ENCODE data around the gene XRCC4.
"Not testable (repeated sequence)": the region's sequence is repeated elsewhere in the genome, so short reads cannot be mapped to it uniquely, and the experiment has no call there.

The XRCC4 gene

GRCh38 chr5:83197326-83197967, 120.1 kb downstream of the XRCC4 start:
- no peak for DNase-seq

GRCh38 chr5:83199126-83199525, 121.8 kb downstream of the XRCC4 start:
- no peak for DNase-seq

GRCh38 chr5:83204651-83205050, 127.3 kb downstream of the XRCC4 start:
- no peak for DNase-seq

DNA sequence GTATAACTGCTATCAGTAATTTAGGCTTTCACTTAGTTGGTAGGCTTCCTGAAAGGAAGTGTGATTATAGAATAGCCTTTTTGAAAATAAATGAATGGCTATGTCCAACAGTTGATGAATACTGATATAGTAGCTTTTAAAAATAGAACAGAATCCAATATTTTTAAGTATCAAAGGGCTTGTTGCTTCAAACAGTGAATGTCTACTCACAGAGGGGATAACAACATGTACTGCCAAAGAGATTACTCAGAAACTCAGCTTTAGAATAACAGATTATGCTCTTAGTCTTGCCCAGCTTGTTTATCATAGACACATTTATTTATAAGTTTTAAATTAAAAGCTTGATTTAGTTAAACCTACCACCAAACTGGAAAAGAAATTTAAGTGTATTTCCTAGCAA, 132.6 kb downstream of the XRCC4 start:
- DNase-seq = no peak

- no peak for DNase-seq
Measured at GRCh38 chr5:83219077-83219476, 141.7 kb downstream of the XRCC4 start.

DNA sequence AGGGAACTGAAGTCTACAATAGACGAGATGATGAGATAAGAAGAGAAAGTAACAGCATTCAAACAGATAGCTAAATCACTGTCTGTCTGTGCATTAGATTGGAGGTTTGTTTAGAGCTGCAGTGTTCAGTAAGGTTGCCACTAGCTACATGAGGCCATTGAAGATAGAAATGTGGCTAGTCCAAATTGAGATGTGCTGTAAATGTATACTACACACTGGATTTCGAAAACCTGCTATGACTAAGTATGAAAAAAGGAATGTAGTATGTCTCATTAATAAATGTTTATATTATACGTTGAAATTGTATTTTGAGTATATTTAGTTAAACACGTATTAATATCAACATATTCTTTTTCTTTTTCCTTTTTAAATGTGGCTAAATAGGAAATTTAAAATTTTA, 142.1 kb downstream of the XRCC4 start:
- no peak for DNase-seq

DNA sequence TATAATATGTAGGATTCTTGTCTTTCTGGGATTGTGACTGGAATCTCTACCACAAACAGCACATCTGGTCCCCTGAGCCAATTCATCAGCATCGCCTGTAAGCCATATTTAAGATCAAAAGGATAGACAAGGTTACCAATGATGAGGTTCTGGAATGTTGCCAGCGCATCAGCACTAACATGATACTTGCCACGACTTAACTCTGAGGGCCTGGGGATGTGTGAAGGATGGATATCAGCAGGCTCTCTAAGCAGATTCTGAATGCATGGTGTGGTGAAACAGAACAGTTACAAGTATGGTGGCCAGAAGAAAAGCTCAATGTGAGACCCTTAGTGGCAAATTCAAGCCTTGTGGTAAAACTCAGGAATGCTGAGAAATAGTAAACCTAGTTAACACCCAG, 143.0 kb downstream of the XRCC4 start:
- DNase-seq = no peak

DNA sequence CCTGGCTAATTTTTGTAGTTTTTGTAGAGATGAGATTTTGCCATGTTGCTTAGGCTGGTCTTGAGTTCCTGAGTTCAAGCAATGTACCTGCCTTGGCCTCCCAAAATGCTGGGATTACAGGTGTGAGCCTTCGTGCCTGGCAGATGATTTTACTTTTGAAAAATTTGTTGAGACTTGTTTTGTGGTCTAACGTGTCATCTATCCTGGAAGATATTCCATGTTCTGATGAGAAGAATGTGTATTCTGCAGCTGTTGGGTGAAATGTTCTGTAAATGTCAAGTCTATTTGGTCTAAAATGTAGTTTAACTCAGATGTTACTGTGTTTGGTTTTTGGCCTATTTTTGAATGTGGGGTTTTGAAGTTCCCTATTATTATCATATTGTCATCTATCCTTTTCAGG, 145.6 kb downstream of the XRCC4 start:
- no peak for DNase-seq

- no peak for DNase-seq
Measured at GRCh38 chr5:83227611-83228010, 150.3 kb downstream of the XRCC4 start.

- DNase-seq = no peak
Measured at GRCh38 chr5:83230511-83230910, 153.2 kb downstream of the XRCC4 start.

- no peak for DNase-seq
Measured at GRCh38 chr5:83244516-83244915, 167.2 kb downstream of the XRCC4 start.

DNA sequence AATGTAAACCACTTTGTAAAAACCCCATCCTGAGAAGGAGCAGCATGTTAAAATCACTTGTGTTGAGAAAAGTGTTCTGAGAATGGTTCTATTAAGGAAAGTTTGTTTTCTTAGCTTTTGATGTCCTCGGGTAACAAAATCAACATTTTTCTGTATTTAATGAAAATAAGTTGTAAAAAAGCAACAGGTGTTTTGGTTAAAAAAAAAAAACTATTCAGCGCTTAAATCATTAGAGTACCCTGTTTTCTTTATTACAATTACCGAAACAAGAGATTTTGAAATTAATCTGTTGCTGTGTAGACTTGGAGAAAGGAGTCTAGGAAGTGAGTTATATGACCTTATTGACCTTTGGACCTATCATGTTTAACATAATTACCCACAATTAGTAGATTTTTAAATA, 167.7 kb downstream of the XRCC4 start:
- DNase-seq = no peak

- no peak for DNase-seq
Measured at GRCh38 chr5:83246071-83246470, 168.7 kb downstream of the XRCC4 start.

DNA sequence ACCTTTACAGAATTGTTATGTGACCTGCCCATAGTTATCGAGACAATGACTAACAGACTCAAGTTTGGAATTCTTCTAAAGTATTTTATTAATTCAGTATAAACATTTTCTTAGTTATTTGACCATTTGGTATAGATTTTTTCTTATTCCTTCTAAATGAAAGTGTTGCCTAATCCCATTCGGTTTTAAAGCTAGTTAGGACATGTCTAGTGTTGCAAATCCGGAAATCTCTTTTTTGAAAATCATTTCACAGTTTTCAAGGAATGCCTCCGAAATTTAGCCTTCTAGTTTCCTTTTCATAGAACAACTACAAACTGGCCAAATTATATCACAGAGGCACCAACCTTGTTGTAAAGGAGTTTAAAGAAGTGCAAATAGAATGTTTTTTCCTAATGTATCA, 171.8 kb downstream of the XRCC4 start:
- DNase-seq = no peak

DNA sequence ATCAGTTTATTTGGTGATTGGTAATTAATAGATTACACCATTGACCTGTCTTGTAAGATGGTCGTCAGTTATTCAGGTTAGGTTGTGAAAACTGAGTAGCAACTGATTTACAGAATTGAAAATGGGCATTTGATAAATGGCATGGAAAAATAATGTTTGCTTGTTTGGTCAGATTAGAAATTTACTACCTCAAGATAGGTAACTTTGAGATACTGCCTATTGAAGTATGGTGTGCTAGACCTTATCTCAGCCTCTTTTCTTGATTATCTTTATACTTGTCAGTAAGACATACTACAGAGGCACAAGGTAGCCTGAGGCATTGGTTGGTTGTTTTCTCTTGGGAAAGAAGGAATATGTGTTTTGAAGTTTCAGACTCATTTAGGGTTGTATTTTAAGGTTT, 174.5 kb downstream of the XRCC4 start:
- no peak for DNase-seq

DNA sequence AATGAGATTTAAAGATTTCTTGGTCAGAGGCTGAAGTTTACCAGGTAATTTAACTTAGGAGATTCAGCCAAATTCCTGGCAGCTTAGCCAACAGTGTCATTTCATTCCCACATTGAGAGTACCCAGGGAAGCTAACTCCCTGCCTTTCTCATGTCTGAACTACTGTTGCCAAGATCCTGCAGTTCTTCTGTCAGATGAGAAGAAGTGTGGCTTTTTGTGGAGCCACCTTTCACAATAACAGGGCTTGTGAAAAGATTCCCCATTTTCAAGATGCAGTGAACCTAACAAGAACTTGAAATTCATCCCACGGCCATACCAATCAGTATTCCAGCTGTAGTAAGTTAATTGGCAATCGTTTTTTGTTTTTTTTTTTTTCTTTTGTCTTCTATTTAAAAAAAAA, 176.4 kb downstream of the XRCC4 start:
- no peak for DNase-seq

DNA sequence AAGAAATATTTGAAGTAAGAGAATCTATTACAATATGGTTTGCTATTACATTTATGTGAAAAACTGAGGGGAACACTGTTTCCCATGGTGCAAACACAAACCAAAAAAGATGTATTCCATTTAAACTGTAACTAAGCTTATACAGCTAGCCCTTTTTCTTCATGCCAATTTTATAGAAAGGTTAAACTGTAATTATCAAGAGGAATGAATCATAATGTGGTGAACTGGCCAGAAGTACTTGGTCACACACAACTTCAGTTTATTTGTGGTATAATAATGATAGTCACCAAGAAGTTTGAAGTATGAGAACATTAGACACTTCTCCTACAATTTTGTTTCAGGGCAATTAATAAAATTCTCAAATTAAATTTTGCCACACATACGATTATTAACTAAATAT, 177.9 kb downstream of the XRCC4 start:
- no peak for DNase-seq

GRCh38 chr5:83256091-83256780, 178.9 kb downstream of the XRCC4 start:
- DNase-seq = no peak

DNA sequence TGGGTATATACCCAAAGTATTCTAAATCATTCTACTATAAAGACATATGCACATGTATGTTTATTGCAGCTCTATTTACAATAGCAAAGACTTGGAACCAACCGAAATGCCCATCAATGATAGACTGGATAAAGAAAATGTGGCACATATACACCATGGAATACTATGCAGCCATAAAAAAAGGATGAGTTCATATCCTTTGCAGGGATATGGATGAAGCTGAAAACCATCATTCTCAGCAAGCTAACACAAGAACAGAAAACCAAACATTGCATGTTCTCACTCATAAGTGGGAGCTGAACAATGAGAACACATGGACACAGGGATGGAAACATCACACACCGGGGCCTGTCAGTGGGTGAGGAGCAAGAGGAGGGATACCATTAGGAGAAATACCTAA, 180.3 kb downstream of the XRCC4 start:
- not testable (repeated sequence) for DNase-seq

GRCh38 chr5:83265318-83265717, 188.0 kb downstream of the XRCC4 start:
- no peak for DNase-seq

GRCh38 chr5:83270311-83270710, 193.0 kb downstream of the XRCC4 start:
- no peak for DNase-seq

GRCh38 chr5:83277154-83277553, 199.8 kb downstream of the XRCC4 start:
- DNase-seq = no peak

- DNase-seq = no peak
Measured at GRCh38 chr5:83277953-83278352, 200.6 kb downstream of the XRCC4 start.

- DNase-seq = no peak
Measured at GRCh38 chr5:83281176-83281575, 203.8 kb downstream of the XRCC4 start.

- no peak for DNase-seq
Measured at GRCh38 chr5:83281658-83282057, 204.3 kb downstream of the XRCC4 start.

Data from stimulated activated CD4-positive, alpha-beta T cell treated with anti-CD3 and anti-CD28 coated beads, Interleukin-4, amount 100 ng/mL, for 24 hours (primary cell).